HFF-Myc (cell line): Measurements from ENCODE around the gene CCDC68.

ENCODE experiments used
- DNase-seq: peaks from one replicate; pipeline ENCODE4 v3.0.0-alpha.2; 2011; ENCODE audit warnings: low read depth; ENCODE audit errors: extremely low read depth
- H3K4me3 ChIP-seq: replicated peaks from 2 replicates; pipeline ENCODE4 v1.5.1; 2011; ENCODE audit warnings: low read depth, mild to moderate bottlenecking, control low read depth, low read length
- CTCF ChIP-seq: IDR thresholded peaks from 2 replicates; pipeline ENCODE4 v1.5.1; 2012; ENCODE audit warnings: mild to moderate bottlenecking, low read depth, low read length, control low read depth; ENCODE audit errors: missing control alignments

The CCDC68 gene

GRCh38 chr18:54928236-54928635, 31.0 kb downstream of the CCDC68 start:
- no peak overlapping the region for H3K4me3 ChIP-seq
- no peak for TF ChIP-seq CTCF
- no peak for DNase-seq

DNA sequence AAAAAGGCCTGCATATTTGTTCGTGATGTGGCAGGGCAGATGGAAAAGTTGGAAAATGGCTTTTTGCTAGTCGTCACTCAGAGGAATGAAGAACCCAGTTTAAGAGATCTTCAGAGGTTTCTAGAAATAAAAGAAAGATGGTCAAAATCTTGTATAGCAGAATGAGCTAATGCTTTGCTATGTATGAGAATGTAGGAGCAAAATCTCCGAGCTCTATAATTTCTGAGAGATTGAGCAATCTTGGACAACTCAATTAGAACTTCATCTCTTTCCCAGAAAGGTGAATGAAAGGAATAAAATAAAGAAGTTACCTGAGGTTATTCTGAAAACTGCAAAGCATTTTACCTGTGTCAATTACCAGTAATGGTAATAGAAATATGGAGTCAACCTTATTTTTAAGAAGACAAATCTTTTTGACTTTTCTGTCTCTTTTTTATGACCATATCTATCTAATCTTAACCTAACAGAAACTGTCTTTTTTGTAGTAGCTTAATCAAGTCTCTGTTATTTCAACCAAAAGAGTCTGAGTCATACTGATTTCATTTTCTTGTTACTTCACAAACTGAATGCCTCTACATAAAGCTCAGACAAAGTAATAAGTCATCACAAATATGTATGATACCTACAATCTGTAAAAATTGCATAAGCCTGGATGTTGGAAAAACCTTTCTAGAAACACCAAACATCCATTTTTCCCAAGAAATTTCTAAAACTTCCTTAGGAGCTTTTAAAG, 32.5 kb downstream of the CCDC68 start:
- no peak for DNase-seq
- no peak for TF ChIP-seq CTCF
- no peak overlapping the region for H3K4me3 ChIP-seq

- TF ChIP-seq CTCF, result no peak
- no peak overlapping the region for H3K4me3 ChIP-seq
- no peak for DNase-seq
These were observed 34.3 kb downstream of the CCDC68 start for GRCh38 chr18:54924948-54925347.

DNA sequence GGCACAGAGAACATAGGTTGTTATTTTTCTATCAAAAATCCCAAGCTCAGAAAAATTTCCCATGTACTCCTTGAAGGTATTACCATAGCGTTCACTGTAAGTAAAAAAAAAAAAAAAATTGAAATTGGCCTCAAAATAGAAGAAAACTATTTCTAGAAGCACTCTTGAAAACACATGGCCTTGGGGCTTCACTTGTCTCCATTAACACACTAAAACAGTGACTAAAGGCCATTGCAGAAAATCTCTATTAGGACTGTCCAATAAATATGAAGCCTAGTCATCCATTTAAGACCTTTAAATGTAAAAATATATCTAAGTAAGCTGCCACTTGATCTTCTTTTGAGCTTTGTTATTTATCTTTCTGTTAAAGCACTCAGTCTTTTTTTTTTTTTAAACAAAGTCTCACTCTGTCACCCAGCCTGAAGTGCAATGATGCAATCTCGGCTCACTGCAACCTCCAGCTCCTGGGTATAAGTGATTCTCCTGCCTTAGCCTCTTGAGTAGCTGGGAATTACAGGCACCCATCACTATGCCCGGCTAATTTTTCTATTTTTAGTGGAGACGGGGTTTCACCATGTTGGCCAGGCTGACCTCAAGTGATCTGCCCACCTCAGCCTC, 35.8 kb downstream of the CCDC68 start:
- no peak for DNase-seq
- H3K4me3 ChIP-seq, result no peak overlapping the region
- no peak for TF ChIP-seq CTCF

- no peak for DNase-seq
- H3K4me3 ChIP-seq, result no peak overlapping the region
- TF ChIP-seq CTCF, result no peak
These were observed 39.8 kb downstream of the CCDC68 start for GRCh38 chr18:54919412-54919811.

GRCh38 chr18:54918060-54918459, 41.2 kb downstream of the CCDC68 start:
- H3K4me3 ChIP-seq, result no peak overlapping the region
- DNase-seq, result no peak
- no peak for TF ChIP-seq CTCF
